GM19025 (cell line): ENCODE results near the gene PRC1.

Experiments used
- ATAC-seq: cut with Tn5 transposase; IDR thresholded peaks from one replicate; pipeline ENCODE4 v1.9.1; 2021; ENCODE audit warnings: mild to moderate bottlenecking, low read depth, moderate library complexity; ENCODE audit not compliant: unreplicated experiment

Gene PRC1

GRCh38 chr15:90956274-90957030 lies 37.9 kb downstream of the PRC1 start:
- no peak for ATAC-seq

GRCh38 chr15:90955624-90956273 lies 38.6 kb downstream of the PRC1 start:
- ATAC-seq = no peak

GRCh38 chr15:90954712-90955623 lies 39.4 kb downstream of the PRC1 start, which contains the start of gene RCCD1:
Gene RCCD1 (plus strand): TSS chr15:90954884. CDS start chr15:90956735, 1,851 bp downstream.
- peak; percentile 91 for ATAC-seq

GRCh38 chr15:90953947-90954711 lies 40.2 kb downstream of the PRC1 start:
- ATAC-seq = no peak

GRCh38 chr15:90952901-90953677 lies 41.2 kb downstream of the PRC1 start:
- ATAC-seq = no peak

- ATAC-seq = no peak
Measured at GRCh38 chr15:90950676-90951075, 43.7 kb downstream of the PRC1 start.

- no peak for ATAC-seq
Measured at GRCh38 chr15:90949979-90950675, 44.2 kb downstream of the PRC1 start.

GRCh38 chr15:90948506-90948905 lies 45.8 kb downstream of the PRC1 start:
- no peak for ATAC-seq

- no peak for ATAC-seq
Measured at GRCh38 chr15:90947577-90948357, 46.6 kb downstream of the PRC1 start.

- ATAC-seq = no peak
Measured at GRCh38 chr15:90946941-90947576, 47.3 kb downstream of the PRC1 start.

- no peak for ATAC-seq
Measured at GRCh38 chr15:90946538-90946937, 47.8 kb downstream of the PRC1 start.

- ATAC-seq = no peak
Measured at GRCh38 chr15:90945091-90945490, 49.2 kb downstream of the PRC1 start.

GRCh38 chr15:90942354-90943120 lies 51.8 kb downstream of the PRC1 start:
- ATAC-seq = no peak

GRCh38 chr15:90941038-90941437 lies 53.3 kb downstream of the PRC1 start:
- no peak for ATAC-seq

- no peak for ATAC-seq
Measured at GRCh38 chr15:90939756-90940155, 54.6 kb downstream of the PRC1 start.

GRCh38 chr15:90938261-90938660 lies 56.1 kb downstream of the PRC1 start:
- ATAC-seq = no peak

GRCh38 chr15:90936823-90937222 lies 57.5 kb downstream of the PRC1 start:
- ATAC-seq = no peak
